ENCODE results near the gene KLHL24.
"Not testable (repeated sequence)": the region's sequence is repeated elsewhere in the genome, so short reads cannot be mapped to it uniquely, and the experiment has no call there.

The KLHL24 gene

DNA sequence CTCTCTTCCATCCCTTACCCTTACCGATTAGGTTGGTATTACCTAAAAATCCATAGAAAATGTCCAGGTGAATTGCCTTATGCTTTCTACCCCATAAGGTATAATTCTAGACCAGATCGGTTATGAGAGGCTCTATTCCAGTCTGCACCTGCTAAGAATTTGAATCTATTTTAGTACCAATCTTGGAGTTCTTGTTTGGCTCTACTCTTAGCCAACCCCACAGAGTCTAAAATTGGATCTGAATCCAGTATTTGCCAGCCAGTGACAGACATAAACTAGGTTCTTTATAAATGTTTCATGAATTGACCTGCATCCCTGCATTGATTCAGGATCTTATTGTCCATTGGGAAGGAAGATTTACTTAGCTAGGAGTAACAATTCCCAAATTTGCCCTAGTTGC is 6.5 kb downstream of the KLHL24 start:
- no peaks in the 10 kb centered on the region for H3K9me3 ChIP-seq
- DNase-seq (ENCODE audit: low spot score in 2 of 2) = no peak
- H3K27me3 ChIP-seq (ENCODE audit: low read depth) = no peaks in the 10 kb centered on the region; the same call in 1 of the 2 replicates
- H3K36me3 ChIP-seq (replicated peaks) = no peaks in the 10 kb centered on the region
- peaks cover 4% of the 10 kb centered on the region for H3K4me1 ChIP-seq
- in situ Hi-C loops (cut with MboI; ENCODE audit: low sequenced_read_pairs) = no loop called here
- no peak overlapping the region for H3K4me3 ChIP-seq

DNA sequence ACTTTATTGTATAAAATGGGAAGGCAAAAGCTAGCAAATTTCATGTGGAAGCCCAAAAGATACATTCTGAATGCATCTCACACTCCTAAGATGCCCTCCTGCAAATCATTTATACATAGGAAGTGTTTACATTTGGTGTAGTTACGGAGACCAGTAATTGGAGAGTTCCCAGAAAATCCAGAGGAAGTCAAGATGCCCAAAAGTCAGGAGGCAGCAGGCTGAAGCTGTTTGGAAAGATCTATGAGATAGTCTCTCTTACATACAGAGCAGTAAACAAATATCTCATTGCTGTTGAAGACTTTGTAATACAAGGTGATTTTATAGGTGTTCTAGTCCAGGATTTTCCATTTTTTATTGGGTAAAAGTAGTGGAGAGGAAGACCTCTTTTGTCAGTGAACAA is 8.8 kb downstream of the KLHL24 start:
- Histone ChIP-seq H3K36me3 (replicated peaks) (no peaks in the 10 kb centered on the region), H3K4me3 (no peak overlapping the region), H3K4me1 (no peaks in the 10 kb centered on the region), H3K27me3 (ENCODE audit: low read depth) (no peaks in the 10 kb centered on the region; the same call in 1 of the 2 replicates), H3K9me3 (no peaks in the 10 kb centered on the region)
- in situ Hi-C loops (cut with MboI; ENCODE audit: low sequenced_read_pairs) = no loop called here
- DNase-seq (ENCODE audit: low spot score in 2 of 2) = no peak

DNA sequence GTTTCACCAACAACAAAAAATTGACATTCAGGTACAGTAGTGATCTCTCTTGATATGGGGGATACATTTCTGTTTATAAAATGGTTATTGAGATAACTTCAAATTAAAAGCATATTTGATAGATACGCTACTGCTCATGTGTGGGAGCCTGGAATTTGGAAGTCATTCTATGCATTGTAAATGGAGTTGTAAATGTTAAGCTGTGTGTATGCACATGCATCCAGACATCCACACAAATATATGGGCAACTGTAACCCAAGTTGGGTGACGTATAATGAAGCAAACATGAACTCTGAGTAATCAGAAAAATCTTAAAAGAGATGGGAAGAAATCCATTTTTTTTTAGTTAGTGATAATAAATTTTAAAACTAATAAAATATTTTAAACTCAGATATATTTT is 9.8 kb downstream of the KLHL24 start:
- Histone ChIP-seq H3K9me3 (no peaks in the 10 kb centered on the region), H3K27me3 (ENCODE audit: low read depth) (no peaks in the 10 kb centered on the region; the same call in 1 of the 2 replicates), H3K4me3 (no peak overlapping the region), H3K36me3 (replicated peaks) (no peaks in the 10 kb centered on the region), H3K4me1 (no peaks in the 10 kb centered on the region)
- no peak for DNase-seq (ENCODE audit: low spot score in 2 of 2)
- in situ Hi-C loops (cut with MboI; ENCODE audit: low sequenced_read_pairs) = no loop called here

DNA sequence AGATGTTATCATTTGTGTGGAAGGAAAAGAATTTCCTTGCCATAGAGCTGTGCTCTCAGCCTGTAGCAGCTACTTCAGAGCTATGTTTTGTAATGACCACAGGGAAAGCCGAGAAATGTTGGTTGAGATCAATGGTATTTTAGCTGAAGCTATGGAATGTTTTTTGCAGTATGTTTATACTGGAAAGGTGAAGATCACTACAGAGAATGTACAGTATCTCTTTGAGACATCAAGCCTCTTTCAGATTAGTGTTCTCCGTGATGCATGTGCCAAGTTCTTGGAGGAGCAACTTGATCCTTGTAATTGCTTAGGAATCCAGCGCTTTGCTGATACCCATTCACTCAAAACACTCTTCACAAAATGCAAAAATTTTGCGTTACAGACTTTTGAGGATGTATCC is 15.1 kb downstream of the KLHL24 start:
- in situ Hi-C loops (cut with MboI; ENCODE audit: low sequenced_read_pairs) = no loop called here
- no peaks in the 10 kb centered on the region; the same call in 1 of the 2 replicates for H3K27me3 ChIP-seq (ENCODE audit: low read depth)
- no peaks in the 10 kb centered on the region for H3K4me1 ChIP-seq
- H3K9me3 ChIP-seq = peaks cover 12% of the 10 kb centered on the region
- no peaks in the 10 kb centered on the region; the same call in 1 of the 2 replicates for H3K36me3 ChIP-seq (replicated peaks)
- H3K4me3 ChIP-seq = no peak overlapping the region
- DNase-seq (ENCODE audit: low spot score in 2 of 2) = no peak

DNA sequence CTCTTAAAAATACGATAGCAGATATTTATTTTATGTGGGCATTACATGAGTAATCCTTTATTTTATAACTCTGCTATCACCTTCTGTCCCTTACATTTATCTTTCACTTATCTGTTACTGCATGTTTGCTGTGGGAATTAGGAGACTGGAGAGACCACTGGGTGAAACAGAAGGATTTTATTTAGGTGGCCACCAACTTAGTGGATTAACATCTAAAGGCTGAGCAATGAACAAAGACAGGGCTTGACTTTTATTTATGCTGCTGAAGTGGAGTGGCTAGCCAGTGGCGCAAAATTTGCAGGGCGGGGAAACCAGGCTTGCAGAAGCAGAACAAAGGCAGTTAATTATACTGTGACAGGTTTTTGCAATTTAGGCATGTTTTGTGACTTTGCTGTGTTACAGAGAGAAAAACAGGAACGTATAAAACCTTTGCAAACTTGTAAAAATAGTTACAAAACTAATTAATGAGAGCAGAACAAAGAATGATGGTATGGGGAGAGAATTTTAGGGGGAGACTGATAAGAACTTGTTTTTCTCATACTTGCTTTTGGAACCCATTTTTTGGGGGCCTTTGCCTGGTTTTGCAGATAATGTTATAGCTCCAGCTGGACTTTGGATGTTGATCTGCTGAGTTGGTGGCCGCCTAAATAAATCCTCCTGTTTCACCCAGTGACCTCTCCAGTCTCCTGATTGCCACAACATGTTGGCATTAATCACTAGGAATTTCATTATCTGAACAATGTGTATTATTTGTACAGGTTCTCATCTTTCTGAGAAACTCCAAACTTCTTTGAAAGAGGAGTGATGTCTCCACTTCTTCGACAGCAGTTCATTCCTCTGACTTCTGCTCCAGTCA is 18.0 kb downstream of the KLHL24 start:
- H3K9me3 ChIP-seq = peaks cover 12% of the 10 kb centered on the region
- in situ Hi-C loops (cut with MboI; ENCODE audit: low sequenced_read_pairs) = no loop called here
- no peaks in the 10 kb centered on the region; the same call in 1 of the 2 replicates for H3K36me3 ChIP-seq (replicated peaks)
- H3K27me3 ChIP-seq (ENCODE audit: low read depth) = no peaks in the 10 kb centered on the region
- H3K4me1 ChIP-seq = no peaks in the 10 kb centered on the region
- no peak for DNase-seq (ENCODE audit: low spot score in 2 of 2)
- H3K4me3 ChIP-seq = no peak overlapping the region

DNA sequence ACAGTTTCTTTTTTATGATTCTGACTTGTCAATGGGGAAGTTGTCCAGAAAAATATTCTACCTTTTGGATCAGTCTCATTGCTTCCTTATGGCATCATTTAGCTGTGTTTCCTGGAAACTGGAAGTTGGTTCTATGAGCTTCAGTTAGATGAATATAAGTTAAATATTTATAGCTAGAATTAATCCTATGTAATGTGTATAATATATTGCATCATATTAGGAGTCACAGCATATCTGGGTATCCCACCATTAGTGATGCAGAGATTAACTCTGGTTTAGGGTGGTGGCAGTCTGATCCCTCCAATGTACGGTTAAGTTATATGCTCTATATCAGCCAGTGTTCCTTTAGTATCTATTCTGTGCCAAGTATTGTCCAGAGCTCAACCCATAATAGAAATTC is 19.3 kb downstream of the KLHL24 start:
- Histone ChIP-seq H3K27me3 (ENCODE audit: low read depth) (no peaks in the 10 kb centered on the region), H3K9me3 (peaks cover 12% of the 10 kb centered on the region), H3K4me3 (no peak overlapping the region), H3K4me1 (no peaks in the 10 kb centered on the region), H3K36me3 (replicated peaks) (no peaks in the 10 kb centered on the region; the same call in 1 of the 2 replicates)
- in situ Hi-C loops (cut with MboI; ENCODE audit: low sequenced_read_pairs) = no loop called here
- no peak for DNase-seq (ENCODE audit: low spot score in 2 of 2)

DNA sequence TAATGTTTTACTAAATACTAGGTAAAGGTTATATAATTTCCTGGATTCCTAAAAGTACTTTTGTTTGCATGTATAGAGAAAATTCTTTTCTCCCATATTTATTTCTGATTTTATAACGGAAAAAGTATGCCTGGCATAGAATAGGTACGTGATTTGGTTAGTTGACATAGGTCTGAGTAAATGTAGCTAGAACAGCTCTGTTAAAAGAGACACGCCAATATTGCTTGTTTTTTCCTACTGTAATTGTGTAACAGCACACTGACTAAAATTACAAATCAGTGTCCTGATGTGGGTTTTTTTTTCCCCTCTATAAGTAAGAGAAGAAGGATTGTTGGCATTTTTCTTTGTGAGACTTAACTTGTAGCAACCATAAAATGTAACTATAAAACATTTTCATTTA is 26.7 kb downstream of the KLHL24 start:
- in situ Hi-C loops (cut with MboI; ENCODE audit: low sequenced_read_pairs) = no loop called here
- H3K9me3 ChIP-seq = no peaks in the 10 kb centered on the region
- peaks cover 5% of the 10 kb centered on the region; the same call in 1 of the 2 replicates for H3K36me3 ChIP-seq (replicated peaks)
- H3K27me3 ChIP-seq (ENCODE audit: low read depth) = no peaks in the 10 kb centered on the region
- no peaks in the 10 kb centered on the region for H3K4me1 ChIP-seq
- DNase-seq (ENCODE audit: low spot score in 2 of 2) = no peak
- H3K4me3 ChIP-seq = no peak overlapping the region

DNA sequence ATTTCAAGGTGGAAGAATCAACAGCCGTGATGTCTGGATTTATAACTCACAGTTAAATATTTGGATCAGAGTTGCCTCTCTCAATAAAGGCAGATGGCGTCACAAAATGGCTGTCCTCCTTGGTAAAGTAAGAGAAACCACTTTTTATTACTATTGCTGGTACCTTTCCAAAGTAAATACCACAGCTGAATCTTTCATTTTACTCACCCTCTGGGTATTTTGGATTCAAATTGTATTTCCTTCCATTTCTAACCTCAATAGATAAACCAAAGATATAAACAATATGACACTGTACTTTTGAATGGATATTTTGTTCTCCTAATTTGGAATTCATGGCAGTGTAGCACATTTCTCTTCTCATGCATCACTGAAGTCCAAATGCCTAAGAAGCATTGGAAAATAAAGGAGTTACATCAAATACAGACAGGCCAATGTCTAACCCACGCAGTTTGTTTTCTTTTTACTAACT is 29.5 kb downstream of the KLHL24 start:
- in situ Hi-C loops (cut with MboI; ENCODE audit: low sequenced_read_pairs) = no loop called here
- Histone ChIP-seq H3K9me3 (no peaks in the 10 kb centered on the region), H3K4me3 (no peak overlapping the region), H3K27me3 (ENCODE audit: low read depth) (no peaks in the 10 kb centered on the region), H3K4me1 (no peaks in the 10 kb centered on the region), H3K36me3 (replicated peaks) (peaks cover 5% of the 10 kb centered on the region; the same call in 1 of the 2 replicates)
- DNase-seq (ENCODE audit: low spot score in 2 of 2) = no peak

DNA sequence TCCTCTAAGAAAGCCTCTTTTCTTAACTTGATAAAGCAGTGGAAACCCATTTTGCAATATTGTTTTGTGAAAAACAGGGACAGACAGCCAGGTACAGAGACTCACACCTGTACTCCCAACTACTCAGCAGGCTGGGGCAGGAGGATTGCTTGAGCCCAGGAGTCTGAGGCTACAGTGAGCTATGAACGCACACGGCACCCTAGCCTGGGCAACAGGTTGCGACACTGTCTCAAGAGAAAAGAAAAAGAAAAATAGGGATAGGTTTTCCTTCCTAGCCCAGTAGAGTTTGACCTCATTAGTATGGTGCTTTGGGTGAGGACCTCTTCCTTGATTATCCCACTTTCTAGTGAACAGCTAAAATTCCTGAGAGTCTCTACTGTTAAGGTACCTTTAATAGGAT is 44.6 kb downstream of the KLHL24 start:
- no peaks in the 10 kb centered on the region for H3K9me3 ChIP-seq
- no peaks in the 10 kb centered on the region for H3K36me3 ChIP-seq (replicated peaks)
- H3K4me1 ChIP-seq = peaks cover 17% of the 10 kb centered on the region
- in situ Hi-C loops (cut with MboI; ENCODE audit: low sequenced_read_pairs) = no loop called here
- H3K4me3 ChIP-seq = no peak overlapping the region
- no peaks in the 10 kb centered on the region for H3K27me3 ChIP-seq (ENCODE audit: low read depth)
- no peak for DNase-seq (ENCODE audit: low spot score in 2 of 2)

DNA sequence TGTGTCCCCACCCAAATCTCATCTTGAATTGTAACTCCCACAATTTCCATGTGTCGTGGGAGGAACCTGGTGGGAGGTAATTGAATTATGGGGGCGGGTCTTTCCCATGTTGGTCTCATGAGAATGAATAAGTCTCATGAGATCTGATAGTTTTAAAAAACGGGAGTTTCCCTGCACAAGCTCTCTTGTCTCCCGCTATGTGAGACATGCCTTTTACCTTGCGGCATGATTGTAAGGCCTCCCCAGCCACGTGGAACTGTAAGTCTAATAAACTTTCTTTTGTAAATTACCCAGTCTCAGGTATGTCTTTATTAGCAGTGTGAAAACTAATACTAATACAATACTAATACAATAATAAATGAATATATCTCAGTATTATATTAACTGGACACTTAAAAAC is 52.3 kb downstream of the KLHL24 start:
- no peaks in the 10 kb centered on the region for H3K9me3 ChIP-seq
- DNase-seq (ENCODE audit: low spot score in 2 of 2) = no peak
- peaks cover 13% of the 10 kb centered on the region for H3K4me1 ChIP-seq
- no peak overlapping the region for H3K4me3 ChIP-seq
- in situ Hi-C loops (cut with MboI; ENCODE audit: low sequenced_read_pairs) = no loop called here
- H3K27me3 ChIP-seq (ENCODE audit: low read depth) = no peaks in the 10 kb centered on the region
- H3K36me3 ChIP-seq (replicated peaks) = no peaks in the 10 kb centered on the region

DNA sequence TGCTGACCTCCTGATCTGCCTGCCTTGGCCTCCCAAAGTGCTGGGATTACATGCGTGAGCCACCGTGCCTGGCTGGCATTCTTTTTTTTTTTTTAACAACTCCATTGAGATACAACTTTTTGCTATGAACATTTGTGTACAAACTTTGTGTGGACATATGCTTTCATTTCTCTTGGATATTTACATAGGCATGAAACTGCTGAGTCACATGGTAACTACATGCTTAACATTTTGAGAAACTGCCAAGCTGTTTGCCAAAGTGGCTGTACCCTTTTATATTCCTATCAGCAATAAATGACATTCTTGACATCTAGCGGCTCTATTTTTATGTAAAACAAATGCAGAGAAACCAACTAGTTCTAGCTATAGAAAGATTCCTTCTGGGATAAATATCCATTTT is 53.5 kb downstream of the KLHL24 start:
- H3K4me1 ChIP-seq = peaks cover 9% of the 10 kb centered on the region
- H3K4me3 ChIP-seq = no peak overlapping the region
- H3K36me3 ChIP-seq (replicated peaks) = no peaks in the 10 kb centered on the region
- DNase-seq (ENCODE audit: low spot score in 2 of 2) = no peak
- no peaks in the 10 kb centered on the region for H3K9me3 ChIP-seq
- in situ Hi-C loops (cut with MboI; ENCODE audit: low sequenced_read_pairs) = no loop called here
- no peaks in the 10 kb centered on the region for H3K27me3 ChIP-seq (ENCODE audit: low read depth)

DNA sequence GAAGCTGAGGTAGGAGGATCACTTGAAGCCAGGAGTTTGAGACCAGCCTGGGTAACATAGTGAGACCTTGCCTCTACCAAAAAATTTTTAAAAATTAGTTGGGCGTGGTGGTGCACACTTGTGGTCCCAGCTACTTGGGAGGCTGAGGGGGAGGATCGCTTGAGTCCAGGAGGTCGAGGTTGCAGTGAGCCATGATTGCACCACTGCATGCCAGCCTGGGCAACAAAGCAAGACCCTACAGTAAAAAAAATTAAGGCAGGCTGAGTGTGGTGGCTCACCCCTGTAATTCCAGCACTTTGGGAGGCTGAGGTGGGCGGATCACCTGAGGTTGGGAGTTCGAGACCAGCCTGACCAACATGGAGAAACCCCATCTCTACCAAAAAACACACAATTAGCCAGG is 54.2 kb downstream of the KLHL24 start:
- H3K27me3 ChIP-seq (ENCODE audit: low read depth); DNase-seq (ENCODE audit: low spot score in 2 of 2); H3K4me1 ChIP-seq; in situ Hi-C loops (cut with MboI; ENCODE audit: low sequenced_read_pairs); H3K4me3 ChIP-seq; H3K9me3 ChIP-seq; H3K36me3 ChIP-seq (replicated peaks): not testable (repeated sequence)

DNA sequence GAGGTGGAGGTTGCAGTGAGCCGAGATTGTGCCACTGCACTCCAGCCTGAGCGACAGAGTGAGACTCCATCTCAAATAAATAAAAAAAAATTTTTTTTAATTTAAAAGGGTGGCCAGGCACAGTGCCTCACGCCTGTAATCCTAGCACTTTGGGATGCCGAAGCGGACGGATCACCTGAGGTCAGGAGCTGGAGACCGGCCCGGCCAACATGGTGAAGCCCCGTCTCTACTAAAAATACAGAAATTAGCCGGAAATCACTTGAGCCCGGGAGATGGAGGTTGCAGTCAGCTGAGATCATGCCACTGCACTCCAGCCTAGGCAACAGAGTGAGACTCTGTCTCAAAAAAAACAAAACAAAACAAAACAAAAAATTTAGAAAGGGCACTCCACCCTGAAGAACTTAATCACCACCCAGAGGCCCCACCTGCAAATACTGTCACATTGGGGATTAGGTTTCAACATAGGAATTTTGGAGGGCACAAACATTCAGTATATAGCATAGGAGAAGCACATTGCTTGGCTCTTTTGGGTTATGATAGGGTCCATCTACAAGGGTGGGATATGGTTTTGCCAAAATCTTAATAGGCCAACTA is 55.1 kb downstream of the KLHL24 start:
- no peaks in the 10 kb centered on the region for H3K36me3 ChIP-seq (replicated peaks)
- DNase-seq (ENCODE audit: low spot score in 2 of 2) = no peak
- H3K4me3 ChIP-seq = no peak overlapping the region
- peaks cover 6% of the 10 kb centered on the region; the same call in 1 of the 2 replicates for H3K4me1 ChIP-seq
- in situ Hi-C loops (cut with MboI; ENCODE audit: low sequenced_read_pairs) = no loop called here
- no peaks in the 10 kb centered on the region for H3K9me3 ChIP-seq
- no peaks in the 10 kb centered on the region for H3K27me3 ChIP-seq (ENCODE audit: low read depth)

DNA sequence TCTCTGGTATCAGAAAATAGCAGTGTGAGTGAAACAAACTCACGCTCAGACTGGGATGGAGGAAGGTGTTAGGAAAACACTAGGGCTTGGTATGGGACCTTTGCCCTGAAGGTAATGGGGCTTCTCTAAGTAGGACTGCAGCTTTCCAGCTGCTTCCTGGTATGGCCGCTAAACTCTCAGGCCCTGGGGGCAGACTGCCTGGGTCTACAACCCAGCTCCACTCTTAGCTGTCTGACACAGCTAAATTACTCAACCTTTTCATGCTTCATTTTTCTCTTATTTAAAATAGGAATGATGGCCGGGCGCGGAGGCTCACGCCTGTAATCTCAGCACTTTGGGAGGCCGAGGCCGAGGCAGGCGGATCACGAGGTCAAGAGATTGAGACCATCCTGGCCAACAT is 57.0 kb downstream of the KLHL24 start:
- H3K4me1 ChIP-seq = peaks cover 8% of the 10 kb centered on the region; the same call in 1 of the 2 replicates
- in situ Hi-C loops (cut with MboI; ENCODE audit: low sequenced_read_pairs) = no loop called here

More for the DNA sequence above, 57.0 kb downstream of the KLHL24 start:
- H3K4me3 ChIP-seq = no peak overlapping the region
- H3K27me3 ChIP-seq (ENCODE audit: low read depth) = no peaks in the 10 kb centered on the region
- no peaks in the 10 kb centered on the region for H3K36me3 ChIP-seq (replicated peaks)
- no peak for DNase-seq (ENCODE audit: low spot score in 2 of 2)
- H3K9me3 ChIP-seq = no peaks in the 10 kb centered on the region

Data from HAP-1 (cell line).